ENCODE results near the gene AASDH.
"Not testable (repeated sequence)": the region's sequence is repeated elsewhere in the genome, so short reads cannot be mapped to it uniquely, and the experiment has no call there.

Gene AASDH

GRCh38 chr4:56371426-56372220 is 15.7 kb downstream of the AASDH start:
- DNase-seq (ENCODE audit: extremely low spot score), result no peak
- ChIA-PET POLR2A (interaction anchor here (2.6 kb wide), 1 partner anchor 16 kb away, joined by 8 read pairs; the partner anchor contains the start of gene AASDH), CTCF (no interaction called here)
- TF ChIP-seq ELF4 (IDR thresholded peaks at IDR 0.05) (no peak), SUZ12 (IDR thresholded peaks at IDR 0.05) (no peak), FOXK2 (IDR thresholded peaks at IDR 0.05) (no peak), SP1 (IDR thresholded peaks at IDR 0.05) (no peak), FOXM1 (IDR thresholded peaks at IDR 0.05; ENCODE audit: borderline replicate concordance) (no peak), HDGF (IDR thresholded peaks at IDR 0.05; ENCODE audit: borderline replicate concordance) (no peak), TARDBP (IDR thresholded peaks at IDR 0.05) (no peak), ARNT (IDR thresholded peaks at IDR 0.05) (no peak), BHLHE40 (IDR thresholded peaks at IDR 0.05; ENCODE audit: borderline replicate concordance) (no peak), ZNF384 (IDR thresholded peaks at IDR 0.05) (no peak), LEF1 (IDR thresholded peaks at IDR 0.05; ENCODE audit: borderline replicate concordance) (no peak)

- CTCF ChIA-PET, result no interaction called here
- POLR2A ChIA-PET, result no interaction called here
- no peak for DNase-seq (ENCODE audit: extremely low spot score)
- TF ChIP-seq PKNOX1 (IDR thresholded peaks at IDR 0.05) (peak; percentile 36; the same call in 1 of the 2 replicates), CTBP1 (IDR thresholded peaks at IDR 0.05; ENCODE audit: borderline replicate concordance) (no peak), L3MBTL2 (conservative IDR thresholded peaks at IDR 0.05) (no peak), SUZ12 (IDR thresholded peaks at IDR 0.05) (no peak), NFRKB (IDR thresholded peaks at IDR 0.05) (no peak)
Observed at GRCh38 chr4:56370377-56370776, 16.9 kb downstream of the AASDH start.

DNA sequence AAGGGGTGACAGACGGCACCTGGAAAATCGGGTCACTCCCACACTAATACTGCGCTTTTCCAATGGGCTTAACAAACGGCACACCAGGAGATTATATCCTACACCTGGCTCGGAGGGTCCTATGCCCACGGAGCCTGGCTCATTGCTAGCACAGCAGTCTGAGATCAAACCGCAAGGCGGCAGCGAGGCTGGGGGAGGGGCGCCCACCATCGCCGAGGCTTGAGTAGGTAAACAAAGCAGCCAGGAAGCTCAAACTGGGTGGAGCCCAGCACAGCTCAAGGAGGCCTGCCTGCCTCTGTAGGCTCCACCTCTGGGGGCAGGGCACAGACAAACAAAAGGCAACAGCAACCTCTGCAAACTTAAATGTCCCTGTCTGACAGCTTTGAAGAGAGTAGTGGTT is 24.3 kb downstream of the AASDH start:
- CTCF ChIA-PET, POLR2A ChIA-PET: not testable (repeated sequence)

GRCh38 chr4:56360071-56360470 is 27.2 kb downstream of the AASDH start:
- ChIA-PET POLR2A (interaction anchor here (0.7 kb wide), 1 partner anchor 547 kb away, joined by 4 read pairs; no protein-coding TSS in a partner anchor), CTCF (no interaction called here)
- TF ChIP-seq SUZ12 (IDR thresholded peaks at IDR 0.05) (no peak), PKNOX1 (IDR thresholded peaks at IDR 0.05) (no peak), BHLHE40 (IDR thresholded peaks at IDR 0.05; ENCODE audit: borderline replicate concordance) (no peak), FOXA1 (IDR thresholded peaks at IDR 0.05) (no peak), ELF4 (IDR thresholded peaks at IDR 0.05) (no peak), ZNF384 (IDR thresholded peaks at IDR 0.05) (no peak), NFRKB (IDR thresholded peaks at IDR 0.05) (no peak)
- DNase-seq (ENCODE audit: extremely low spot score), result no peak

More for the DNA sequence above, 24.3 kb downstream of the AASDH start:
- DNase-seq (ENCODE audit: extremely low spot score), result not testable (repeated sequence)

- TF ChIP-seq HDGF (IDR thresholded peaks at IDR 0.05; ENCODE audit: borderline replicate concordance) (no peak), SUZ12 (IDR thresholded peaks at IDR 0.05) (no peak), L3MBTL2 (conservative IDR thresholded peaks at IDR 0.05) (no peak), FOXM1 (IDR thresholded peaks at IDR 0.05; ENCODE audit: borderline replicate concordance) (no peak), ZNF384 (IDR thresholded peaks at IDR 0.05) (no peak), NFRKB (IDR thresholded peaks at IDR 0.05) (no peak), TARDBP (IDR thresholded peaks at IDR 0.05) (no peak), PKNOX1 (IDR thresholded peaks at IDR 0.05) (no peak), FOXA1 (IDR thresholded peaks at IDR 0.05) (no peak), BHLHE40 (IDR thresholded peaks at IDR 0.05; ENCODE audit: borderline replicate concordance) (no peak), ARNT (IDR thresholded peaks at IDR 0.05) (no peak), LEF1 (IDR thresholded peaks at IDR 0.05; ENCODE audit: borderline replicate concordance) (no peak), FOXK2 (IDR thresholded peaks at IDR 0.05) (no peak), SP1 (IDR thresholded peaks at IDR 0.05) (no peak)
- no peak for DNase-seq (ENCODE audit: extremely low spot score)
- CTCF ChIA-PET, result interaction anchor here (0.6 kb wide), 1 partner anchor 17 kb away, joined by 3 read pairs; no protein-coding TSS in a partner anchor
- POLR2A ChIA-PET, result no interaction called here
Observed at GRCh38 chr4:56356650-56357049, 30.6 kb downstream of the AASDH start.

DNA sequence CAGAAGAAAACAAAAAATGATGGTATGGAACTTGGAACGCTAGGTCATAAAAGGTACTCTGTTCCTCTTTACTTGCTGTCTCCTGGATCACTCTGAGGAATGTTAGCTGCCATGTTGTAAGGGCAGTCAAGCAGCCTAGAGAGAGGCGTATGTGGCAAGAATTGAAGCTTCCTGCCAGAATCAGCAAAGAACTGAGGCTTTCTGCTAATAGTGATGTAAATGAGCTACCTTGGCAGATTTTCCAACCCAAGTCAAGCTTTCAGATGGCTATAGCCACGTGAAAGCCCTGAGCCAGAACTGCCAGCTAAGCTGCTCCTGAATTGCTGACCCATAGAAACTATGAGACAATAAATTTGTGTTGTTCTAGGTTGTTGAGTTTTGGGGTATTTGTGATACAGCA is 38.7 kb downstream of the AASDH start:
- DNase-seq (ENCODE audit: extremely low spot score), result no peak
- no peak for TF ChIP-seq ELF4 (IDR thresholded peaks at IDR 0.05)
- no peak for TF ChIP-seq ARNT (IDR thresholded peaks at IDR 0.05)
- no peak for TF ChIP-seq FOXK2 (IDR thresholded peaks at IDR 0.05)
- TF ChIP-seq TARDBP (IDR thresholded peaks at IDR 0.05), result no peak
- TF ChIP-seq SP1 (IDR thresholded peaks at IDR 0.05), result no peak
- TF ChIP-seq CTBP1 (IDR thresholded peaks at IDR 0.05; ENCODE audit: borderline replicate concordance), result no peak
- TF ChIP-seq PKNOX1 (IDR thresholded peaks at IDR 0.05), result no peak
- TF ChIP-seq BHLHE40 (IDR thresholded peaks at IDR 0.05; ENCODE audit: borderline replicate concordance), result no peak
- no peak for TF ChIP-seq HDGF (IDR thresholded peaks at IDR 0.05; ENCODE audit: borderline replicate concordance)
- no peak for TF ChIP-seq LEF1 (IDR thresholded peaks at IDR 0.05; ENCODE audit: borderline replicate concordance)
- TF ChIP-seq L3MBTL2 (conservative IDR thresholded peaks at IDR 0.05), result no peak
- no peak for TF ChIP-seq FOXA1 (IDR thresholded peaks at IDR 0.05)
- no peak for TF ChIP-seq SUZ12 (IDR thresholded peaks at IDR 0.05)
- TF ChIP-seq NFRKB (IDR thresholded peaks at IDR 0.05), result no peak
- no peak for TF ChIP-seq ZNF384 (IDR thresholded peaks at IDR 0.05)
- TF ChIP-seq FOXM1 (IDR thresholded peaks at IDR 0.05; ENCODE audit: borderline replicate concordance), result no peak
- CTCF ChIA-PET, result no interaction called here
- POLR2A ChIA-PET, result no interaction called here
